Measurements from ENCODE around the gene TFAP2E.

DNA sequence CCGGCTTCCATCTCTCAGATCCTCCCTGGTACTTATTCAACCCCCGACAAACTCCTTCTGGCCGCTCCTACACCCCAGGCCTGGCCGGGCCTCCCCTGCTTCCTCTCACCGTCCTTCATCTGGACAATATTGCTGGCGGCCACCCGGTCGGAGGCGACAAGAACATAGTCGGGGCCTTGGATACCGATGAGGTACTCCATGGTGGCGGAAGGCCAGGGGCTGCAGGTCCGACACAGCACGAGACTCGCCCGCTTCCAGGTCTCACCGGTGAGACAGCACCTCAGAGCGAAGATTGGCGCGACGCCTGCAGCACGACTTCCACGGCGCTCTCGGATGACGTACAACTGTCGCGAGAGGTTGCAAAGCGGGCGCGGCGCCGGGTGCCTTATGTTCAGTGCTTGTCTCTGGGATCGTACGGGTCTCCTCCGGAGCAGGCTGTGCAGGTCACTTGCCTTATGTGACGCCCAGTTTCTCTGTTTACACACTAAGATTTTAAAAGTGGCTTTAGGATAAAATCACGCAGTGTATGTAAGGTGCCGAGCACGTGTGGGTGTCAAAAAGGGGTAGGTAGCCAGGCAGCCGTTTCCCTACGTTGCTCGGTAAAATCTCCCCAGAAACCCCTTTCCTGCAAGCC is 68.2 kb downstream of the TFAP2E start, which contains the start of gene PSMB2:
- no peak for TF ChIP-seq EZH2 (IDR thresholded peaks at IDR 0.05; ENCODE audit: borderline replicate concordance)
- TF ChIP-seq, protein P1, sequence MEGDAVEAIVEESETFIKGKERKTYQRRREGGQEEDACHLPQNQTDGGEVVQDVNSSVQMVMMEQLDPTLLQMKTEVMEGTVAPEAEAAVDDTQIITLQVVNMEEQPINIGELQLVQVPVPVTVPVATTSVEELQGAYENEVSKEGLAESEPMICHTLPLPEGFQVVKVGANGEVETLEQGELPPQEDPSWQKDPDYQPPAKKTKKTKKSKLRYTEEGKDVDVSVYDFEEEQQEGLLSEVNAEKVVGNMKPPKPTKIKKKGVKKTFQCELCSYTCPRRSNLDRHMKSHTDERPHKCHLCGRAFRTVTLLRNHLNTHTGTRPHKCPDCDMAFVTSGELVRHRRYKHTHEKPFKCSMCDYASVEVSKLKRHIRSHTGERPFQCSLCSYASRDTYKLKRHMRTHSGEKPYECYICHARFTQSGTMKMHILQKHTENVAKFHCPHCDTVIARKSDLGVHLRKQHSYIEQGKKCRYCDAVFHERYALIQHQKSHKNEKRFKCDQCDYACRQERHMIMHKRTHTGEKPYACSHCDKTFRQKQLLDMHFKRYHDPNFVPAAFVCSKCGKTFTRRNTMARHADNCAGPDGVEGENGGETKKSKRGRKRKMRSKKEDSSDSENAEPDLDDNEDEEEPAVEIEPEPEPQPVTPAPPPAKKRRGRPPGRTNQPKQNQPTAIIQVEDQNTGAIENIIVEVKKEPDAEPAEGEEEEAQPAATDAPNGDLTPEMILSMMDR (IDR thresholded peaks at IDR 0.05; ENCODE audit: poor library complexity): no peak
- no peak for TF ChIP-seq EZH2phosphoT487 (IDR thresholded peaks at IDR 0.05; ENCODE audit: low read depth, severe bottlenecking, unreplicated experiment)
